Measurements from ENCODE around the gene WDR82.

GRCh38 chr3:52289338-52289746 is 10.9 kb upstream of the WDR82 start:
- TF ChIP-seq CTCF (IDR thresholded peaks at IDR 0.05) (no peak), POLR2AphosphoS5 (IDR thresholded peaks at IDR 0.05) (no peak), POLR2A (IDR thresholded peaks at IDR 0.05) (no peak)

Measured in upper lobe of left lung (tissue), 4 donors.